Duodenal mucosa (tissue), 2 donors: ENCODE measurements around the gene ANO8.
"Not testable (repeated sequence)": the region's sequence is repeated elsewhere in the genome, so short reads cannot be mapped to it uniquely, and the experiment has no call there.

Experiments
- H3K27ac ChIP-seq: one replicate; pipeline ENCODE4 v1.7.0; 2013; ENCODE audit warnings: low read depth, low read length
- H3K27me3 ChIP-seq, 2 donors: one replicate each; pipeline ENCODE4 v1.7.0; 2013; ENCODE audit warnings: low read length in 2 of 2, control low read depth in 1 of 2; ENCODE audit not compliant: insufficient read depth in 2 of 2, control insufficient read depth in 1 of 2
- H3K36me3 ChIP-seq, 2 donors: one replicate each; pipeline ENCODE4 v1.7.0; 2013; ENCODE audit warnings: low read length in 2 of 2, control low read depth in 1 of 2; ENCODE audit not compliant: insufficient read depth in 2 of 2, control insufficient read depth in 1 of 2
- H3K4me1 ChIP-seq, 2 donors: one replicate each; pipeline ENCODE4 v1.7.0; 2013; ENCODE audit warnings: low read length in 2 of 2, control low read depth in 1 of 2; ENCODE audit not compliant: insufficient read depth in 2 of 2, control insufficient read depth in 1 of 2
- H3K4me3 ChIP-seq, 2 donors: one replicate each; pipeline ENCODE4 v1.7.0; 2013; ENCODE audit warnings: low read length in 2 of 2, low read depth in 1 of 2
- H3K9ac ChIP-seq, 2 donors: one replicate each; pipeline ENCODE4 v1.7.0; 2013; ENCODE audit warnings: low read length in 2 of 2, low read depth in 1 of 2
- H3K9me3 ChIP-seq, 2 donors: one replicate each; pipeline ENCODE4 v1.7.0; 2013; ENCODE audit warnings: low read length in 2 of 2, control low read depth in 1 of 2; ENCODE audit not compliant: control insufficient read depth in 1 of 2

The ANO8 gene

GRCh38 chr19:17334414-17335409 lies at the start of gene ANO8:
Gene ANO8, minus strand, starts transcription at chr19:17334855. Its CDS starts 185 bp downstream, at chr19:17334670.
- H3K4me1 ChIP-seq: peaks cover 20 to 38% of the 10 kb centered on the region in 2 donors
- H3K4me3 ChIP-seq: peak within 1 kb of the TSS; percentile 63 to 72
- peak within 1 kb of the TSS; percentile 43 to 72 for H3K9ac ChIP-seq
- H3K27me3 ChIP-seq: peaks cover 14 to 17% of the 10 kb centered on the region in 2 donors
- no peak within 1 kb of the TSS for H3K27ac ChIP-seq
- no peaks in the 10 kb centered on the region for H3K9me3 ChIP-seq
- no peaks in the 10 kb centered on the region for H3K36me3 ChIP-seq

GRCh38 chr19:17380426-17381138 lies 45.9 kb upstream of the ANO8 start:
- H3K4me1 ChIP-seq: peaks cover 3 to 8% of the 10 kb centered on the region in 2 donors
- no peak overlapping the region for H3K27ac ChIP-seq

GRCh38 chr19:17379221-17379631 lies 44.6 kb upstream of the ANO8 start:
- Histone ChIP-seq H3K27ac (no peak overlapping the region), H3K36me3 (no peaks in the 10 kb centered on the region), H3K9ac (no peak overlapping the region), H3K27me3 (no peaks in the 10 kb centered on the region), H3K4me1 (peaks cover 3 to 8% of the 10 kb centered on the region in 2 donors), H3K9me3 (no peaks in the 10 kb centered on the region), H3K4me3 (no peak overlapping the region)

More at GRCh38 chr19:17380426-17381138, 45.9 kb upstream of the ANO8 start:
- H3K36me3 ChIP-seq: no peaks in the 10 kb centered on the region
- H3K4me3 ChIP-seq: no peak overlapping the region
- no peak overlapping the region for H3K9ac ChIP-seq
- no peaks in the 10 kb centered on the region for H3K27me3 ChIP-seq
- no peaks in the 10 kb centered on the region for H3K9me3 ChIP-seq

GRCh38 chr19:17378271-17378670 lies 43.6 kb upstream of the ANO8 start:
- Histone ChIP-seq H3K27ac (no peak overlapping the region), H3K4me1 (peaks cover 3 to 8% of the 10 kb centered on the region in 2 donors), H3K9ac (no peak overlapping the region), H3K36me3 (no peaks in the 10 kb centered on the region), H3K4me3 (no peak overlapping the region), H3K9me3 (no peaks in the 10 kb centered on the region), H3K27me3 (no peaks in the 10 kb centered on the region)

- peak within 1 kb of the TSS; percentile 20 for H3K27ac ChIP-seq
- peaks cover 0 to 8% of the 10 kb centered on the region in 2 donors for H3K4me1 ChIP-seq
- no peaks in the 10 kb centered on the region for H3K27me3 ChIP-seq
- H3K4me3 ChIP-seq: peak within 1 kb of the TSS in 1 of 2 donors; percentile 43
- H3K9me3 ChIP-seq: no peaks in the 10 kb centered on the region
- no peak within 1 kb of the TSS for H3K9ac ChIP-seq
- no peaks in the 10 kb centered on the region for H3K36me3 ChIP-seq
These were observed 42.4 kb upstream of the ANO8 start, which contains the start of gene PLVAP for GRCh38 chr19:17376935-17377600. Gene PLVAP, minus strand, starts transcription at chr19:17377342. Its CDS starts 54 bp downstream, at chr19:17377288.

GRCh38 chr19:17370026-17370587 lies 35.5 kb upstream of the ANO8 start:
- H3K36me3 ChIP-seq: no peaks in the 10 kb centered on the region
- H3K9ac ChIP-seq: no peak overlapping the region
- H3K4me1 ChIP-seq: peaks cover 0 to 3% of the 10 kb centered on the region in 2 donors
- no peak overlapping the region for H3K27ac ChIP-seq
- no peaks in the 10 kb centered on the region for H3K9me3 ChIP-seq
- H3K4me3 ChIP-seq: no peak overlapping the region
- peaks cover 0 to under 1% of the 10 kb centered on the region in 2 donors for H3K27me3 ChIP-seq

- no peaks in the 10 kb centered on the region for H3K36me3 ChIP-seq
These were observed 30.7 kb upstream of the ANO8 start for GRCh38 chr19:17365361-17365760.

GRCh38 chr19:17363852-17364605 lies 29.4 kb upstream of the ANO8 start:
- H3K9me3 ChIP-seq, H3K27ac ChIP-seq, H3K9ac ChIP-seq, H3K4me1 ChIP-seq, H3K4me3 ChIP-seq, H3K27me3 ChIP-seq, H3K36me3 ChIP-seq: not testable (repeated sequence)

More at GRCh38 chr19:17365361-17365760, 30.7 kb upstream of the ANO8 start:
- Histone ChIP-seq H3K4me3 (no peak overlapping the region), H3K4me1 (peaks cover 0 to 2% of the 10 kb centered on the region in 2 donors), H3K9me3 (no peaks in the 10 kb centered on the region), H3K9ac (no peak overlapping the region), H3K27me3 (peaks cover 0 to 2% of the 10 kb centered on the region in 2 donors), H3K27ac (no peak overlapping the region)
